ENCODE results near the gene RARRES2.

- no peak for TF ChIP-seq BACH2 (CRISPR knock-in tag; IDR thresholded peaks at IDR 0.05; ENCODE audit: borderline replicate concordance)
- TF ChIP-seq CSRNP3 (CRISPR knock-in tag; IDR thresholded peaks at IDR 0.05), result no peak
- no peak for TF ChIP-seq PATZ1 (CRISPR knock-in tag; IDR thresholded peaks at IDR 0.05; ENCODE audit: borderline replicate concordance)
- no peak for TF ChIP-seq ZFP30 (CRISPR knock-in tag; IDR thresholded peaks at IDR 0.05)
Measured at GRCh38 chr7:150335108-150335773, 6.2 kb downstream of the RARRES2 start.

Data from SK-N-SH treated with all-trans-retinoic acid at 6 μM for 48 hours (cell line).